Stimulated activated naive B cell treated with anti-CD40 and anti-IgM and Interleukin-4, amounts not matched to agents 10 μg/mL and 1 μg/mL and 100 μg/mL, for 72 hours (primary cell): Measurements from ENCODE around the gene MAPK8IP2.
"Not testable (repeated sequence)": the region's sequence is repeated elsewhere in the genome, so short reads cannot be mapped to it uniquely, and the experiment has no call there.

Experiments used
- ATAC-seq, 2 donors: fragments of 150-1000 bp; cut with Tn5 transposase; replicated peaks; 2 replicates each; pipeline ENCODE4 v1.10.0; 2021; ENCODE audit warnings: moderate library complexity in 1 of 2
- DNase-seq: peaks from one replicate; pipeline ENCODE4 v3.0.0; 2021
- H3K27ac Mint-ChIP-seq: one replicate; pipeline ENCODE4 v1.8.0; 2022; ENCODE audit warnings: mild to moderate bottlenecking, mixed read lengths
- H3K27me3 Mint-ChIP-seq, 2 donors: one replicate each; pipeline ENCODE4 v1.8.0; 2022; ENCODE audit warnings: mixed read lengths in 2 of 2
- H3K36me3 Mint-ChIP-seq, 2 donors: one replicate each; pipeline ENCODE4 v1.8.0; 2022; ENCODE audit warnings: mixed read lengths in 2 of 2, mild to moderate bottlenecking in 1 of 2
- H3K4me1 Mint-ChIP-seq, 2 donors: one replicate each; pipeline ENCODE4 v1.8.0; 2022; ENCODE audit warnings: mixed read lengths in 2 of 2, mild to moderate bottlenecking in 1 of 2
- H3K4me3 Mint-ChIP-seq, 2 donors: one replicate each; pipeline ENCODE4 v1.8.0; 2022; ENCODE audit warnings: mild to moderate bottlenecking in 2 of 2, mixed read lengths in 2 of 2, moderate library complexity in 1 of 2
- H3K9me3 Mint-ChIP-seq, 2 donors: one replicate each; pipeline ENCODE4 v1.8.0; 2022; ENCODE audit warnings: mixed read lengths in 2 of 2, mild to moderate bottlenecking in 1 of 2

The MAPK8IP2 gene

DNA sequence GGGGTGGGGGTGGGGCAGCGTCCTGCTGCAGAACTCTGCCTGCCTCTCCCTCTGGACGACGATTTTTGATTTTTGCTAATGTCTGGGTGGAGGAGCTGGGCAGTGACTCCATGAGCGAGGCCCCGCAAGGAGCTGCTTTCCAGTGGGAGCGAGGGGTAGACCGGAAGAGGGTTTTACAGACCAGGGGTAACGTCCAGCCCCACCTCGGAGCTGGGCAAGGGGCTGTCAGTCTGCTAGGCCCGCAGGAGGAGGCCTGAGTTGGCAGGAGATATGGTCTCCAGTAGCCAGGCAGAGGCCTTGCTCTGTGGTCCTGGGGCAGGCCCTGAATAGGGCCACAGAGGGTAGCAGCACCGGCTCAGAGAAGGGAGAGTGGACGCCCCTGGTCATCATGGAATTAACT, 9.0 kb downstream of the MAPK8IP2 start:
- Mint-ChIP-seq H3K27ac (no peak overlapping the region), H3K4me1 (peaks cover 2 to 7% of the 10 kb centered on the region in 2 donors), H3K9me3 (no peaks in the 10 kb centered on the region), H3K4me3 (no peak overlapping the region), H3K27me3 (peaks cover 71 to 88% of the 10 kb centered on the region in 2 donors), H3K36me3 (no peaks in the 10 kb centered on the region)
- no peak for ATAC-seq
- no peak for DNase-seq

DNA sequence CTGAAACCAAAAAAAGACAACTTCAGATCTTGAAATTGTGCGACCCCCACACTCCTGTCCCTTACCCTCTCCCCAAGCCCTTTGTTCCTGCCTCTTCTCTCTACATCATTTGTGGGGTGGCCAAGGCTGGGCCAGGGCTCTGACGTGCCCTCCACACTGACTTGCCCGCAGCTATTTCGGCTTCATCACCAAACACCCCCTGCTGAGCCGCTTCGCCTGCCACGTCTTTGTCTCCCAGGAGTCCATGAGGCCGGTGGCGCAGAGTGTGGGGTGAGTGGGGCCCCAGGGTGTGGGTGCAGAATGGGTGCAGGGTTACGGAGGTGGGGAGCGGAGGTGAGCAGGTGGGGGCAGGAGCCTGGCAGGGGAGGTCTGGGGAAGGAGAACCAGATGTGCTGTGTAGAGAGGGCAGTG, 9.5 kb downstream of the MAPK8IP2 start:
- Mint-ChIP-seq H3K4me3 (no peak overlapping the region), H3K4me1 (peaks cover 2 to 7% of the 10 kb centered on the region in 2 donors), H3K9me3 (no peaks in the 10 kb centered on the region), H3K36me3 (no peaks in the 10 kb centered on the region), H3K27ac (no peak overlapping the region), H3K27me3 (peaks cover 70 to 84% of the 10 kb centered on the region in 2 donors)
- no peak for ATAC-seq
- no peak for DNase-seq

DNA sequence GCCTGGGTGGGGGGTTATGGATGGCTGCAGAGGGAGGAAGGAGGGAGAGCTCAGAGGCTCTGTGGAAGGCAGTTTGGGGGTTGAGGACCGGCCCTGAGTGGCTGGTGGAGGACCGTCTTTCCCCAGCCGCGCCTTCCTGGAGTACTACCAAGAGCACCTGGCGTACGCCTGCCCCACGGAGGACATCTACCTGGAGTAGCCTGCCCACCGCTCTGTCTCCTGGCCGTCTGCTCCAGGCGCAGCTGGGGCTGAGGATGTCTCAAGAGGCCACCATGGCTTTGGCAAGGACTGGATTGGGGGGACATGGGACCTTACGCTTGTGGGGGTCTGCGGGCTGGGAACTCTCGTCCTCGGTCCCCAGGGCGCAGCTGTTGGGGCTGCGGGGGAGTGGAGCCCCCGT, 10.0 kb downstream of the MAPK8IP2 start:
- H3K27ac Mint-ChIP-seq = no peak overlapping the region
- no peak overlapping the region for H3K4me3 Mint-ChIP-seq
- H3K36me3 Mint-ChIP-seq = no peaks in the 10 kb centered on the region
- H3K27me3 Mint-ChIP-seq = peaks cover 65 to 78% of the 10 kb centered on the region in 2 donors
- H3K4me1 Mint-ChIP-seq = peaks cover 2 to 7% of the 10 kb centered on the region in 2 donors
- no peaks in the 10 kb centered on the region for H3K9me3 Mint-ChIP-seq
- no peak for ATAC-seq
- no peak for DNase-seq

- Mint-ChIP-seq H3K27me3 (peaks cover 55 to 69% of the 10 kb centered on the region in 2 donors), H3K36me3 (no peaks in the 10 kb centered on the region), H3K27ac (no peak overlapping the region), H3K9me3 (no peaks in the 10 kb centered on the region), H3K4me1 (peaks cover 2 to 7% of the 10 kb centered on the region in 2 donors), H3K4me3 (no peak overlapping the region)
- DNase-seq = no peak
- no peak for ATAC-seq
Measured at GRCh38 chr22:50611341-50612060, 10.9 kb downstream of the MAPK8IP2 start.

DNA sequence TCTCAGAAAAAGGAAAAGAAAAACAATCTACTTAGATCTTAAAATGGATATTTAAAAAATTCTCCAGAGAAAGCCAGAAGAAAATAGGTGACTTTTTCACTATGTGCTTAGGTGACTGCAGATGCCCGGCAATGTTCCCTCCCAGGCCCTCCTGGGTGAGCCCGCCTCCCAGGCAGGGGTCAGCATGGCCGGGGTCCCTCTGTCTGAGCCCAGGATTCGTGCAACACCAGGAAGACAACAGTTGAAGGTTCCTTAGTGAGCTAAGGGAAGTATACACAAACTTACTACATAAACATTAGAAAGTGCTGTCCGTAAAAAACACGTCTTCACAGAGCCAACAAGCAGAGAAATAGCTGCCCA, 11.6 kb downstream of the MAPK8IP2 start:
- Mint-ChIP-seq H3K27ac (no peak overlapping the region), H3K4me3 (no peak overlapping the region), H3K9me3 (no peaks in the 10 kb centered on the region), H3K36me3 (no peaks in the 10 kb centered on the region), H3K27me3 (peaks cover 49 to 63% of the 10 kb centered on the region in 2 donors), H3K4me1 (peaks cover 2 to 7% of the 10 kb centered on the region in 2 donors)
- DNase-seq (no peak), ATAC-seq (no peak)

- peaks cover 44 to 57% of the 10 kb centered on the region in 2 donors for H3K27me3 Mint-ChIP-seq
- no peak for DNase-seq
- no peaks in the 10 kb centered on the region for H3K36me3 Mint-ChIP-seq
- H3K4me3 Mint-ChIP-seq = no peak overlapping the region
- H3K9me3 Mint-ChIP-seq = no peaks in the 10 kb centered on the region
- H3K4me1 Mint-ChIP-seq = peaks cover 2 to 7% of the 10 kb centered on the region in 2 donors
- H3K27ac Mint-ChIP-seq = no peak overlapping the region
- peak in 1 of 2 donors; percentile 53 for ATAC-seq
Measured at GRCh38 chr22:50612528-50613221, 12.1 kb downstream of the MAPK8IP2 start.

GRCh38 chr22:50613291-50613981, 12.8 kb downstream of the MAPK8IP2 start:
- H3K27ac Mint-ChIP-seq = no peak overlapping the region
- DNase-seq (no peak), ATAC-seq (no peak)
- peaks cover 2 to 7% of the 10 kb centered on the region in 2 donors for H3K4me1 Mint-ChIP-seq
- no peak overlapping the region for H3K4me3 Mint-ChIP-seq
- H3K27me3 Mint-ChIP-seq = peaks cover 39 to 52% of the 10 kb centered on the region in 2 donors
- H3K9me3 Mint-ChIP-seq = no peaks in the 10 kb centered on the region
- H3K36me3 Mint-ChIP-seq = no peaks in the 10 kb centered on the region

GRCh38 chr22:50614296-50614695, 13.7 kb downstream of the MAPK8IP2 start:
- not testable (repeated sequence) for H3K9me3 Mint-ChIP-seq, ATAC-seq, H3K36me3 Mint-ChIP-seq, H3K27ac Mint-ChIP-seq, DNase-seq, H3K4me1 Mint-ChIP-seq, H3K4me3 Mint-ChIP-seq
- peaks cover 33 to 43% of the 10 kb centered on the region in 2 donors for H3K27me3 Mint-ChIP-seq

- Mint-ChIP-seq H3K4me1 (peaks cover 28 to 45% of the 10 kb centered on the region in 2 donors), H3K27ac (peak overlapping the region; percentile 95), H3K27me3 (no peaks in the 10 kb centered on the region), H3K9me3 (no peaks in the 10 kb centered on the region), H3K36me3 (peaks cover 3 to 12% of the 10 kb centered on the region in 2 donors), H3K4me3 (peak overlapping the region; percentile 80 to 94)
- DNase-seq = peak; percentile 47
- ATAC-seq = peak; percentile 75 to 76
Measured at GRCh38 chr22:50620593-50621355, 20.2 kb downstream of the MAPK8IP2 start.

- H3K36me3 Mint-ChIP-seq = peaks cover 5 to 13% of the 10 kb centered on the region in 2 donors
- H3K4me3 Mint-ChIP-seq = peak overlapping the region; percentile 80 to 94
Measured at GRCh38 chr22:50621356-50621880, 20.8 kb downstream of the MAPK8IP2 start.

DNA sequence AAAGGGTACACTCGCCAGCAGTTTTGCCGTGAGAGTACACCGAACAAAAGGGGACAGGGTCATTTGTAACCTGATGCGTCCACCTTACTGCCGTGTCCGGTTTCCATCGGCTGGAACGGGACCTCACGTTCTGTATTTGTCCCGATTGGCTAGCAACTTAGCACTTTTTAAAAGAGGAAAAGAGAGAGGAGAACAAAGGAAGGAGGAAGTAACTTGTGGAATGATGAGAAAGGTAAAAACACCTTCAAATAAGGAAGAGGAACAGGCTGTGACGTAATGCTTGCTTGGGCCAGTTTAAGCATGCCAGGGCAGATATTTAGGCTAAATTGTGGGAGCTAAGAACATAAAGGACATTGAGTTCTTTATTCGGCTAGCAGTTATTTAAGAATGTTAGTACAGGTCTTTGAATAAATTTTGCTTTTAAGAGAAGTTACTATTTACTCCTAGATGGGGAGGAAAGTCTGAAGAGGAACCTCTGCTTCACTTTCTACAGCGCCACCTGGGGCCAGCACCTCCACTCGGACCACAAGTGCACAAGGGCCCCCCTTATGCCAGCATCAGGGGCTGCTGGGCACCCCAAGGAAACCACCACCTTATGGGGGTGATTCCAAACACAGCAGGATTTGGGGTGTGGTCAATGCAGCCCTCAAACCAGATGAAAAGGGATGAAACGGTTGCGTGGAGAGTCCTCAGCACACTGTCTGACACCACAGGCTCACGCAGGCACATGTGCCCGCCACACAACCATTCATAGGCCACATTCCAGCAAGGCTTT, 21.5 kb downstream of the MAPK8IP2 start:
- peaks cover 8 to 16% of the 10 kb centered on the region in 2 donors for H3K36me3 Mint-ChIP-seq
- DNase-seq (no peak), ATAC-seq (no peak)
- H3K9me3 Mint-ChIP-seq = no peaks in the 10 kb centered on the region
- no peaks in the 10 kb centered on the region for H3K27me3 Mint-ChIP-seq
- H3K4me3 Mint-ChIP-seq = peak overlapping the region; percentile 80 to 94
- peak overlapping the region; percentile 95 for H3K27ac Mint-ChIP-seq
- H3K4me1 Mint-ChIP-seq = peaks cover 33 to 55% of the 10 kb centered on the region in 2 donors

More at GRCh38 chr22:50621356-50621880, 20.8 kb downstream of the MAPK8IP2 start:
- Mint-ChIP-seq H3K4me1 (peaks cover 29 to 48% of the 10 kb centered on the region in 2 donors), H3K27me3 (no peaks in the 10 kb centered on the region), H3K27ac (peak overlapping the region; percentile 95), H3K9me3 (no peaks in the 10 kb centered on the region)
- DNase-seq (peak; percentile 30), ATAC-seq (peak; percentile 84 to 86)

GRCh38 chr22:50622723-50623327, 22.2 kb downstream of the MAPK8IP2 start:
- Mint-ChIP-seq H3K27ac (peak overlapping the region; percentile 95), H3K27me3 (no peaks in the 10 kb centered on the region)
- no peak for DNase-seq

More at GRCh38 chr22:50622723-50623327, 22.2 kb downstream of the MAPK8IP2 start:
- Mint-ChIP-seq H3K4me1 (peaks cover 33 to 57% of the 10 kb centered on the region in 2 donors), H3K4me3 (no peak overlapping the region), H3K36me3 (peaks cover 8 to 16% of the 10 kb centered on the region in 2 donors), H3K9me3 (no peaks in the 10 kb centered on the region)
- ATAC-seq = no peak
